ENCODE data around the gene CFAP299.

GRCh38 chr4:80382090-80382832 is 46.7 kb downstream of the CFAP299 start:
- no peak for TF ChIP-seq CTCF (IDR thresholded peaks at IDR 0.05)
- TF ChIP-seq POLR2A (IDR thresholded peaks at IDR 0.05) = no peak

Data from Peyer's patch (tissue), 4 donors.